Measurements from ENCODE around the gene FASTKD3.

DNA sequence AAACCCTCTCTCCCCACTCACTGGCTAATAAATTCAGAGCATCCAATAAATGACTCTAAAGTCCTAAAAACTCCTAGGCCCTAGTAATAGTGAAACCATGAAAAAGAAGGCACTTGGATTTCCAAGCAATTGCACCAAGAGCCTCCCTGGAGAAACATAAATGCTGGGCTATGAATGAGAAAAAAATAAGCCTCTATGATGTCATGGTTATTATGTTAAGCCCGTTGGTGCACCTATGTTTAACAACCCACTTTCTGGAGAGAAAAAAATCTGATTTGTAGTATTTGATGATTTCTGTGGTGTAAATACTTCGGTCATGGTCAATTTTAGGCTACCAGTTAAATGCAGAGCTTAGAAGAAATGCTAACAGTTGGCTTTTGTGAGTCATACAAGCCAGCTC, 26.3 kb downstream of the FASTKD3 start:
- TF ChIP-seq SIN3A (IDR thresholded peaks at IDR 0.05; ENCODE audit: borderline replicate concordance, insufficient read depth, low read depth, low read length) = no peak
- TF ChIP-seq, protein P1, sequence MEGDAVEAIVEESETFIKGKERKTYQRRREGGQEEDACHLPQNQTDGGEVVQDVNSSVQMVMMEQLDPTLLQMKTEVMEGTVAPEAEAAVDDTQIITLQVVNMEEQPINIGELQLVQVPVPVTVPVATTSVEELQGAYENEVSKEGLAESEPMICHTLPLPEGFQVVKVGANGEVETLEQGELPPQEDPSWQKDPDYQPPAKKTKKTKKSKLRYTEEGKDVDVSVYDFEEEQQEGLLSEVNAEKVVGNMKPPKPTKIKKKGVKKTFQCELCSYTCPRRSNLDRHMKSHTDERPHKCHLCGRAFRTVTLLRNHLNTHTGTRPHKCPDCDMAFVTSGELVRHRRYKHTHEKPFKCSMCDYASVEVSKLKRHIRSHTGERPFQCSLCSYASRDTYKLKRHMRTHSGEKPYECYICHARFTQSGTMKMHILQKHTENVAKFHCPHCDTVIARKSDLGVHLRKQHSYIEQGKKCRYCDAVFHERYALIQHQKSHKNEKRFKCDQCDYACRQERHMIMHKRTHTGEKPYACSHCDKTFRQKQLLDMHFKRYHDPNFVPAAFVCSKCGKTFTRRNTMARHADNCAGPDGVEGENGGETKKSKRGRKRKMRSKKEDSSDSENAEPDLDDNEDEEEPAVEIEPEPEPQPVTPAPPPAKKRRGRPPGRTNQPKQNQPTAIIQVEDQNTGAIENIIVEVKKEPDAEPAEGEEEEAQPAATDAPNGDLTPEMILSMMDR (IDR thresholded peaks at IDR 0.05) = no peak
- TF ChIP-seq POLR2AphosphoS5 (IDR thresholded peaks at IDR 0.05; ENCODE audit: low read depth, low read length) = no peak

Data from Panc1 (cell line).